Stimulated activated CD4-positive, alpha-beta T cell treated with anti-CD3 and anti-CD28 coated beads, Interleukin-4, amount 100 ng/mL, for 4 hours (primary cell): ENCODE data around the gene FARP1.

ENCODE experiments used
- DNase-seq, 2 experiments: peaks; one replicate each; pipeline ENCODE4 v3.0.0-alpha.2; 2020

Gene FARP1

GRCh38 chr13:98232456-98232855 lies 89.6 kb downstream of the FARP1 start:
- no peak for DNase-seq

- DNase-seq, result no peak
Observed at GRCh38 chr13:98233127-98233526, 90.2 kb downstream of the FARP1 start.

- DNase-seq, result no peak
Observed at GRCh38 chr13:98234348-98234747, 91.5 kb downstream of the FARP1 start.

- no peak for DNase-seq
Observed at GRCh38 chr13:98236197-98236596, 93.3 kb downstream of the FARP1 start.

GRCh38 chr13:98237331-98237730 lies 94.4 kb downstream of the FARP1 start:
- DNase-seq, result no peak

GRCh38 chr13:98239162-98240076 lies 96.5 kb downstream of the FARP1 start:
- DNase-seq, result no peak

GRCh38 chr13:98240135-98240534 lies 97.2 kb downstream of the FARP1 start:
- no peak for DNase-seq

- no peak for DNase-seq
Observed at GRCh38 chr13:98240974-98241373, 98.1 kb downstream of the FARP1 start.

GRCh38 chr13:98241976-98242375 lies 99.1 kb downstream of the FARP1 start:
- no peak for DNase-seq

- DNase-seq, result no peak
Observed at GRCh38 chr13:98242403-98242802, 99.5 kb downstream of the FARP1 start.

- DNase-seq, result no peak
Observed at GRCh38 chr13:98243929-98244272, 101.0 kb downstream of the FARP1 start.

GRCh38 chr13:98246538-98247172 lies 103.8 kb downstream of the FARP1 start:
- DNase-seq, result no peak

GRCh38 chr13:98251708-98252107 lies 108.8 kb downstream of the FARP1 start:
- no peak for DNase-seq

- DNase-seq, result no peak
Observed at GRCh38 chr13:98252931-98253470, 110.1 kb downstream of the FARP1 start.

GRCh38 chr13:98253526-98253925 lies 110.6 kb downstream of the FARP1 start:
- DNase-seq, result no peak

- no peak for DNase-seq
Observed at GRCh38 chr13:98254513-98254912, 111.6 kb downstream of the FARP1 start.

- DNase-seq, result no peak
Observed at GRCh38 chr13:98258226-98258625, 115.3 kb downstream of the FARP1 start.

GRCh38 chr13:98260357-98261164 lies 117.7 kb downstream of the FARP1 start:
- no peak for DNase-seq

GRCh38 chr13:98261165-98261702 lies 118.3 kb downstream of the FARP1 start:
- no peak for DNase-seq

GRCh38 chr13:98262292-98262691 lies 119.4 kb downstream of the FARP1 start:
- no peak for DNase-seq

GRCh38 chr13:98263841-98264240 lies 120.9 kb downstream of the FARP1 start:
- no peak for DNase-seq

GRCh38 chr13:98264877-98265276 lies 122.0 kb downstream of the FARP1 start:
- DNase-seq, result no peak
